GM19035 (cell line): ENCODE results near the gene SH2B3.

Experiments used
- ATAC-seq: cut with Tn5 transposase; IDR thresholded peaks from one replicate; pipeline ENCODE4 v1.9.1; 2021; ENCODE audit not compliant: unreplicated experiment

SH2B3 gene

DNA sequence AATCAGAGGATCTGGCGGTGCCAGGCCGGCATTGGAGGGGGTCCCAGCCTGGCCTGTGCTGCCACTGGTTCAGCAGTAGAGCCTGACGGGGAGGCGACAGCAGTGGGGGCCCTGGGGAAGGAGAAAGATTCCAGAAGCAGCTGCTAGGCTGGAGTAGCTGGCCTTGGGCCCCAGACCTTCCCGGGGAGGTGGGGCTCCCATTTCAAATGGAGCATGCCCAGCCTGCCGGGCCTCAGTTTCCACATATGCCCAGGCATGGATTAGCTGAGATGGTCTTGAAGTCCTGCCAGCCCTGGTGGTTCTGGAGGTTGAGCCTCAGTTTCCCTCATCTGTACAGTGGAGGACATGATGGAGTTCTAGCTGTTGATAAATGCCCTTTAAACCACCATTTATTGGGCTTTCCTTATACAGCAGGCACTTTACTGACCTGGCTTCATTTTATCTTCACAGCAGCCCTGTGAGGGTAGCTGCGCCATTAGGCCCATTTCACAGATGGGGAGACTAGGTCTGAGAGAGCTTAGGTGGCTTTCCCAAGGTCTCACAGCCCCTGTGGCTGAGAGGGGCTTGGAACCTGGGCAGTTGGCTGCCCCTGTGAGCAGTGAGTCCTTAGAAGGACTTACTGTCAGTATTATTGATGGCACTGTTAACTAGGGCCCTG, 21.8 kb downstream of the SH2B3 start:
- ATAC-seq: no peak

DNA sequence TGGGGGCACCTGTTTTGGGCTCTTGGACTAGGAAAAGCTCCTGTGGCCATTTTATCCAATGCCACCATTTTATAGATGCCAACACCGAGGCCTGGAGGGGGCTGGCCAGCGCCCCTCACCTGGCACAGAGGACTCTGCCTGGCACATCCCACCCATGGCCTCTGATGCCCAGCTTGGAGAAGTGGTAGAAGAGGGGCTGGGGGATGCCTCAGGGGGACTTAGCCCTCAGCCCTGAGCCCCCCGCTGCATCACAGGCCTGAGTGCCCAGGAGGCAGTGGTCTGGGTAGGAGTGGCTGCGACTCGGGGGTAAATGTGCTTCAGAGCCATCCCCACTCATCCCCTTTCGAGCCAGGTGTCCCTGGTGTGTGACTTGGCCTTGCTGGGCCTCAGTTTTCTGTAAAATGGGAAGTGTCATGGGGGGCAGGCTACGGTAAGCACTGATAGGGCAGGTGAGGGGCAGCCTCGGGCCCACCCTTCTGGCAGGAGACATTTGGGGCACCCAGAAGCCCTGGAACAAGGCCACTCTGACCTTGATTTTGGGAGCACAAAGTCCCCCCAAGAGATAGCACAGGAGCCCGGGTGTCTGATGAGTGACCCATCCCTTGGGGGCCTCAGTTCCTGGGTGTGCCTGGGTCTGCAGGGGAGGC, 22.5 kb downstream of the SH2B3 start:
- ATAC-seq: no peak

DNA sequence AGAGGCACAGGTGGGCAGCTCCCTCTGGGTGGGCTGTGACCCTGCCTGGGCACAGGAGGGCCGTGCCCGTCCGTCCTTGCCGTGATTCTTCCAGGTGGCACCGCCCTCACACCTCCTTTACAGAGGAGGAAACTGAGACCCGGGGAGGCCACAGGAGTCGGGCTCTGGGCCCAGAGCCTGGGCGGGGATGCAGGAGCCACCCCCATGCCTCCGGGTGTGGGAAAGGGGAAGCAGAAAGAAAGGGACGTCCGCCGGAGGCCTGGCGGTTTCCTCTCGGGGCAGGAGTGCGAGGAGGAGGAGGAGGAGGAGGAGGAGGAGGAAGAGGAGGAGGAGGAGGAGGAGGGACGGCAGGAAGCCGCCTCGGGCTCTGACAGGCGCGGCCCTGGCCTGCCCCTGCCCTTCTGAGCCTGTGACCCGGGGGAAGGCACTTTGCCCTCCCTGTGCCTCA, 23.0 kb downstream of the SH2B3 start:
- ATAC-seq: no peak

DNA sequence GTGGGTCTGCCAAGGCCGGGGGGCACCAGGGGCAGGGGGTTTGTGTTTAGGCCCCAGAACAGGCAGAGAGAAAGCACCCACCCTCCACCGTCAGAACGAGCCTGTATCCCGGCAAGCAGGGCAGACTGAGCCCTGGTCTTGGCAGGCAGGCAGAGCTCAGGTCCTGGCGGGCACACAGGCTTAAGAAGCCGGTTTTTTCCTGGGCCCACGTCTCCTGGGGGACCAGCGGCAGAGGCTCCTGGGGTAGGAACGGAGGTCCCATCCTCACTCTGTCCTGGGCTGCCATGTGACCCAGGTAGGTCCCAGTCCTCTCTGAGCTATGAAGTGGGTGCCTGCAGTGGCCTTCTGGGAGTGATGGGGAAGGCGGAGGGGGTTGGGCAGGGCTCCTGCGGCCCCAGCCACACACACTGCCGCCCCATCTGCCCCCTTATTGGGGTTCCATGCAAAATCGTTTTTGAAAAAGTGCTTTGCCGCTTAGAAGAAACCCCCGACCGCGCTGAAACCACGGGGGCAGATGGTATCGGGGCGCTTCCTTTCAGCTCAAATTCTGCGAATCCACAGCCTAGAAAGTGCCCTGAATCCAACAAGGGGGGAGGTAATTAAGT, 24.2 kb downstream of the SH2B3 start:
- ATAC-seq: no peak

DNA sequence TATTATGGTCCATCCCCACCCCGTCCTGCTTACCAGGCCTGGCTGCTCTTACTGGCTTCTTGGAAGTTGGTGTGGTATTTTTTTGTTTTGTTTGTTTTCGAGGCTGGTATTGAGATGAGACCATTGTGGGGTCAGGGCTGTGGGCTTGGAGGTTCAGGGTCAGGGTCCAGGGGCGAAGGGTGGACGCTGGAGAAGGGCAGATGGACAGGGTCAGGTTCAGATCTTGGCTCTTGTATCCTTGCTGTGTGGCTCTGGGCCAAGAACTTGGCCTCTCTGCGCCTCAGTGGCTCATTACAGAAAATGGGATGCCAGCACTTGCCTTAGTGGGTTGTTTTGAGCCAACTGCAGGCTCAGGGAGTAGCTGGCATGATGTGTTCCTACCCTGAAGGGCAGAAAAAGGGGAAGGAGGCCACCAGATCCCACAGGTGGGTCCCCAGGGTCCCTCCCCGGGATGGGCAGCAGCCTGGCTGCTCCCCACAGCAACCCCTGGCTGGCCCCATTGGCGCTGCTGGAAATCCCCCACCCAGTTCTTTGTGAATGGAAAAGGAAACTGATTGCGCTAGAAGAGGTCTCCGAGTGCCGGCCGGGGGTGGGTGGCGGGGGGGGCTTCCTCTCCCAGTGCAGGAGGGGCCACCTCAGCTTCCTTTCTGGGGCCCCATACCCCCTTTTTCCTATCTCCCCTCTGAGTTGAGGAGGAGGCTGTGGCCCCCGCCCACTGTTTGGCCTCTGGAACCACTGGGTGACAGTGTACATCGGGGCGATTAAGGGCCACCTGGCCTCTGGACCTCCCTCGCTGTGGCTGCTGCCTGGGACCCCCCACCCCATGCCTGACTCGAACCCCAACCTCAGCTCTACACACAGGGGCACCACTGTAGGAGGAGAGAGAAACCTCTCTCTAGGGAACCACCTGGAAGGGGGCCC, 25.0 kb downstream of the SH2B3 start:
- ATAC-seq: no peak

DNA sequence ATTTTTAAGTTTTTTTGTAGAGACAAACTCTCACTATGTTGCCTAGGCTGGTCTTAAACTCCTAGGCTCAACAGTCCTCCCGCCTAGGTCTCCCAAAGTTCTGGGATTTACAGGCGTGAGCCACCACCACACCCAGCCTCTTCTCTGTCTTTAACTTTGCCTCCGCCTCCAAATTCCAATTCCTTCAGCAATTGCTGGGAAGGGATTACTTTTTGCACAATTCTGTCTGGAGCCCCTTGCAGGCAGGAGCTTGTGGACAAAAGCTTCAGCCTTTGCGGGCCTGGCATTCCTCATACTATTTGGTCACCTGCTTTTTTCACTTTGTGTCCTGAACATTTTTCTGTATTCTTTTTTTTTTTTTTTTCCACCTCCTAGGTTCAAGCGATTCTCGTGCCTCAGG, 26.0 kb downstream of the SH2B3 start:
- ATAC-seq: no peak

DNA sequence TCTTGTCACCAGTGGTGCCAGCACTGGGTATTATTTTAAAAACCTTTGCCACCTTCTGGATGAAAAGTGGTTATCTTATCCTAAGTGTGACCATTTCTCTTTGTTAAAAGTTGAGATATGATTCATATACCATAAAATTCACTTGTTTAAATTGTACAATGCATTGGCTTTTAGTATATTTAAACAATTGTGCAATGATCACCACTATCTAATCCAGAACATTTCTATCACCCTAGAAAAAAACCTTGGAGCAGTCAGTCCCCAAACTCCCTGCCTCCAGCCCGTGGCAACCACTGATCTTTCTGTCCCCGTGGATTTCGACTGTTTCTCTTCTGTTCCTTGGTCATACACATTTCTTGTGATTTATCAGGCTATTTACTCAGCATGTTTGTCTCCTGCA, 28.3 kb downstream of the SH2B3 start:
- ATAC-seq: no peak

DNA sequence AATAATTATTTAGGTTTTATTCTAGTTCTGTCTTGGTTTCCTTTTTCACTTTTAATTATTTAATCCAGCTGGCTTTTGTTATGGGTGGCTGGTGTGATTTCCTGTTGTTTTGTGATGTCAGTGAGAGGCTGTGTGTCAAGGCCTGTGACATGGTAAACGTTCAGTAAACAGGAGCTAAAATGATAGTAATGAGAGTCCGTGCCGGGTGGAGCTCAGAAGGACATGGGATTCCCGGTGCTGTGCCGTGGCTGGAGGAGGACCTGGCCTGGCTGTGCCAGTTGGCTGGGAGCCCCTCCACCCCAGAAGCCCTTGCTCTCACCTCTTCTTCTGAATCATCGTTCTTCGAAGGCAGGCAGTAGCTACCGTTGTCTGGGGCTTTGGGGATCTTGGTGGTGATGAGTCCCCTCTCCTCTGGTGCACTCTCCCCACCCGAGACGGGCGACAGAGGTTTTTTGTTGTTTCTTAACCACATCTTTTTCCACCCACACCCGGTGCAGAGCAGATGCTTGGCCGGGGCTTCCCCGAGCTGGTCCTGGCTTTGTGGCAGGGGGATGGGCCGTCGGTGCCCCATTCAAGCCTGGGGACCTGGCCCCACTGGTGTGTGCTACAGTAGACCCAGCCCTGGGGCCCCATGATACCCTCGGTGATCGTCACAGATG, 29.1 kb downstream of the SH2B3 start:
- peak; percentile 62 for ATAC-seq

DNA sequence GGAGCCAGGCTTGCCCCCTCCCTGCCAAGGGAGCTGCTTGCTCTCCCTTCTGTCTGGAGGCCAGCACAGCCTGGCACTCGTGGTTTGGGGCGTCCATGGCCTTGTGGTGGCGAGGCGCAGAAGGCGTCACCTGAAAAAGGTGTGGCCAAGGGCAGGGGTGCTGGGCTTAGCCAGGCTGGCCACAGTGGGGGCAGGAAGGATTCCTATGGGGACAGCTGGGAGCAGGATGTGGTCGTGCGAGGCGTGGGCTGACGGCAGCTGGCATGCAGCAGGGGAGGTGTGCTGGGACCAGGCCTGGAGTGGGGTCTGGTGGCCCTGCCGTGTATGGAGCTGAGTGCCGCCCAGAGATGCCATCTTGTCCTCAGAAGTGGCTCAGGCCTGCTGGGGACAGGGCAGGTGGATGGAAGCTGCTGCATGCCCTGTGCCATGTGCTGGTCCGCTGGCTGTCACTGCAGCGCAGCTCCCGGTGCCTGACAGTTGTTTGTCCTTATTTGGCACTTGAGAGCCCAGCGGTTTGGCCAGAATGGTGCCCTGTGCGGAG, 30.0 kb downstream of the SH2B3 start:
- no peak for ATAC-seq

DNA sequence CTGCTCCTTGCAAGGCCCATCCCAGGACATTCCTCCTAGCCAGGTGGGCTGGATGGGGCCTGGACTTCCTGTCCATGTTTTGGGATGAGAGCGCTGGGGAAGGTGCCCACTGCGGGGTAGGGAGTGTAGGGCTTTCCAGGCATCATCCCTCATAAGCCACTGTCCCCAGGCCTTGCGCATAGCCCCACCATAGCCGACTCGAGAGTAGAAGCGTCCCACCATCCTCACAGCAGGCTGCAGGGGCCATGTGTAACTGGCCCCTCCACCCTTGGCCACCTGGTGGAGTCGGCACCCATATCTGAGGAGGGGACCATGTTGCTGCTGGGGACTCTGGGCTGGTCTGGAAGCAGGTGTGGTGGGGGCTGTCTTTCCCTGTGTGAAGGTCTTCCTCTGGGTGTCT, 30.5 kb downstream of the SH2B3 start:
- ATAC-seq: no peak

DNA sequence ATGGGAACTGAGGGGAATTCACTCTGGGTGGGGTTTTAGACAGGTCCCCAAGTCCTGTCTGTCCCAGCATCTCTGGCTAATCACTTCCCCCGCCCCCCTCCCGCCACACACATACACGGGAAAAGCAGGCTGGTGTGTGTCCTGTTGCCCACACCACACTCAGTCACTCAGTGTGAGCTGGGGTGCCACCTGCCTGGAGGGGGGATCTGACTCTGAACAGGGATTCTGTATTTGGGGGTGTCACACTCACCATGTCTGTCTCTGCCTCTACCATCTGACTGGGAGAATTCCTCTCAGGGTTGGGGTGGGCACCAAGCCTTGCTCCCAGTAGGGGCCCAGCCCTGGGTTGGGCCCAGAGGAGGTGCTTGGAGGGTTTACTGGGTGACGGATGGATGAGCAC, 31.1 kb downstream of the SH2B3 start:
- ATAC-seq: no peak

DNA sequence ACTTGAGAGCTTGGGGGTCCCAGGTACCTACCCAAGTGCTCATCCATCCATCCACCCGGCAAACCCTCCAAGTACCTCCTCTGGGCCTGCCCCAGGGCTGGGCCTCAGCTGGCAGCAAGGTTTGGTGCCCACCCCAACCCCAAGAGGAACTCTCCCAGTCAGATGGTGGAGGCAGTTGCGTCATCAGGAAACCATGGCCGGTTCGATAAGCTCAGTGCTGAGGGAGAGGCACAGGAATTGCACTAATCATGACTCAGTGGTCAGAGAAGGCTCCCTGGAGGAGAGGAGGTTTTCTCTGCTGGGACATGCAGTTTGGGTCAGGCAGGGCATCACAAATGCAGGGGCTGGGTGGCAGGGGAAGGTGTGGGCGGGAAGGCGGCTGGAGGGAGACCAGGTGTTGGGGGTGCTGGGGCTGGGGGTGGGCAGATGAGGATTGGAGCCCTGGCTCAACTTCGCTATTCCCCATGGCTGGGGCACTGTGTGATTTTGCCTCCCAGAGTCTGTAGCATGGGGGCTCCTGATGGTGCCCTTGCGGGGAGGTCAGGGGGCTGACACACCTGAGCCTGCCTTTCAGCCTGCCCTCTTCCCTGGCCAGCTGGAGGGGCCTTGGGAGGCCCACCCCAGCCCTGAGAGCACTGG, 32.2 kb downstream of the SH2B3 start:
- no peak for ATAC-seq

DNA sequence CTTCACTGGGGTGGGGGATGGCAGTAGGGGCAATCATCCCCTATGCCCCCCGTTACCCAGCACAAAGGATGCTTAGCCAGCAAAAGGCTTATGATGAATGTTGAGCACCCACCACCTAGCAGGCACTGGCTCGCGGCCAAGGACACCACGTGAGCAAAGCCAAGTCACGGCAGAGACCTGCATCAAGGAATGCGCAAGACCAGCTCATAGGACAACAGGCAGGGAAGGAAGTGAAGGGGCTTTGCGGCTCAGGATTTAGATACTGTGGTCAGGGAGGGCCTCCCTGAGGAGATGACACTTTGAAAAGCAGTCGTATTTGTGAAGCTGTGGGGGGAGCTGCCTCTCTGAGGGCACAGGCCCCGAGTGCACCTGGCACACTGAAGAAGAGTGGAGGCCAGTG, 32.8 kb downstream of the SH2B3 start:
- no peak for ATAC-seq

DNA sequence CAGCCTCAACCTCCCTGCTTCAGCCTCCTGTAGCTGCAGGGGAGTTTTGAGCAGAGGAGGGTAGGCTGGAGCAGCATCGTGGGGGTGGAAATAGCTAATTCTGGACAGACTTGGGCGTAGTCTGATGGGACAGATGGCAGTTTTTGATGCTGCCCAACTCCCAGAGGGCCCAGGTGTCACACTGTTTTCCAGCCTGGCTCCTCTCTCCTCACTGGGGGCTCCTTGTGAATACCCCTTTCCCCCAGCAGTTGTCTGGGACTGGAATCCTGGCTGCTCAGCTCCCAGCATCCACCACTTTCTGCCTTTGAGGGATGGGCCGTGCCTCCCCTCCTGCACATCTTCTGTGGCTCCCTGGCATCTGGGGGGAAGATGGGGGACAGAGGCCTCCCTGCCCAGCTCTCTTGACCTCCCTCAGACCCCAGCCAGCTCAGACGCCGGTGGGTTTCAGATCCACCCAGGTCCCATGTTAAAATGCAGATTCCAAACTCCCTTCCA, 34.0 kb downstream of the SH2B3 start:
- no peak for ATAC-seq

DNA sequence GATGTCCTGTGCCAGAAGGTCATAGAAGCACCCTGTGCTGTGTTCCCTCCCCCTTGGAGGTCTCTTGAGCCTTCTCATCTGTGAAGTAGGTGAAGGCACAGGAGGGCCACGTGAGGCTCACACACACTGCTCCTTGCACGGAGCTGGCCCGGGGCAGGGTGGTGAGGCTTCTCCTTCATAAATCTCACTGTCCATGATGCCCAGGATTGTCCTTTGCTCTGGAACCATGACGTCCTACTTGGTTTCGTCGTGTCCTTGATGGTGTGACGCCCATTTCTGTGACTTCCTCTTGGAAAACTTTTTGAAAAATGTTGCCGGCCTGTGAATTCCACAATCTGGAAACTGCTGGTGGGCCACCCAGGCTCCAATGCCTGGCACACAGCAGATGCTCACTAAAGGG, 34.4 kb downstream of the SH2B3 start:
- no peak for ATAC-seq

DNA sequence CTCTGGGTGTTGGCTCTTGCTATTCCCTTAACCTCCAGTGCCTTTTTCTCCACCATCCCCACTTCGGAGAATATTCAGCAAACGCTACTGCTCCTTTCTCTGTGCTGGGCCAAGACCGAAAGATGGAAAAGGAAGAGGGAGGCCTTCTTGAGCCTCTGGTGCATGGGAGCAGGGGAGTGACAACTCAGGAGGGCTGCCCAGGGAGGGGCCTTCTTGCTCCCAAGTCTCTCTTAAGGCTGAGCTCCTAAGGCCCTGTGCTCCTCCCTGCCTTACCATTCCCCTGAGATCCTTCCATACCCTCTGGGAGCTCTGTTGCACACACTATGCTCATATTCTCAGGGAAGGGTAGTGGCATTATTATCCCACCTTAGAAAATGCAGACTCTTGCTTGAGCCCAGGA, 34.9 kb downstream of the SH2B3 start:
- ATAC-seq: no peak

DNA sequence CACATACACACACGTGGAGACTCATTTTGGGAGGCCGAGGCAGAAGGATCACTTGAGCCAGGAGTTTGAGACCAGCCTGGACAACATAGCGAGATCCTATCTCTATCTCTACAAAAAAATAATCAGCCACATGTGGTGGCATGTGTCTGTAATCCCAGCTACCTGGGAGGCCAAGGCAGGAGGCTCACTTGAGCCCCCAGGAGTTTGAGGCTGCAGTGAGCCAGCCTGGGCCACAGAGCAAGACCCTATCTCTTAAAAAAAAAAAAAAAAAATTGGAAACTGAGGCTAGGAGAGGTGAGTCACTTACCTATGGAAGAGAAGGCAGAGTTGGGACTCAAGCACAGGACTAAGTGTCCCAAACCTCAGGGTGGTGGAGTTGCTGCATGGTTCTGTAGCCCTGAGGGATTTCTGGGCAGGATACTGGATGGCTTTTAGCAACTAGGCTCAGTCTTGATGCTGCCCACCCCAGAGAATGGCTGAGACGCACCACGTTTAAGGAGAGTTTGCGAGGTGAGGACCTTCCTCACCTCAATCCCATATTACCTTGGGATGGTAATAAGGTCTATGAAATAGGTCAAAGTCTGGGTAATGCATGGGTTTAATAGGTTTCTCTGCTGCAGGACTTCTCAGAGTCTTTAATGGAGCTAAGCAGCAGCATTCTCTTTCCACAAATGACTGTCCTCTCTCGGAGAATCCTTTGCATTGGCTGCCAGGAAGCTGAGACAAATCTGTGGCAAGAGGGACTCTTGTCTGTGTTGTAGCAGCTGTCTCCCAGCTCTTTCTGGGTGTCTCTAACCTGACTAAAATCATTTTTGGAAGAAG, 35.6 kb downstream of the SH2B3 start:
- no peak for ATAC-seq

DNA sequence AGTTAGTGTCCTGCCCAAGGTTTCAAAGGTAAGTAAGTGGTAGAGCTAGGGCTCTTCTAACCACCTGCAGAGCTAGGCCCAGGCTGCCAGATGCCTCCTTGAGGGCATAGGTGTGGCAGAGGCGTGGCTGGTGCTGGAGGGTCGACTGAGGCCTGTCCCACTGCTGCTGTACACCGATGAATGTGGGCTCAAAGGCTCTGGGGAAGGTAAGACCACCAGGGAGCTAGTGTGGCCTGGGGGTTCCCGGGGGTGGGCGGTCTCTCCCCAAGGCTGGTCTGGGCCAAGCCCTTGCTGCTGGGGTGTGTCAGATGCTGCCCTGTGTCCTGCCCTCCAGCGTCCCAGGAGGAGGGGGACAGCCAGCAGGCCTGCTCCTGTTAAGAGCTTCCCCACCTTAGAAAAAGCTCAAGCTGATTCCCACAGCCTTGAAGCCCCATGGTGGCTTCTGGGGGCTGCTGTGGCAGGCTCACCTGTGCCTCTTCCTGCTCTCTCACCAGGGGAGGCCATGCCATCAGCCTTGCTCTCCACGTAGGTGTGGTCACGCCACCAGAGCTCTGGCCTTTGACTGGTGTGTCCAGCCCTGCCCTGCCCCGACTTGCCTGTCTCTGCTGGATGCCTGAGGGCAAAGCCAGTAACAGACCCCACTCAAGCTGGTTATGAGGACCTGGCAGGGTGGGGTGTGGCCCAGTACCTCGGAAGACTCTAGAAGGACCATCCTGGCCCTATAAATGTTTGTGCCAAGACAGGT, 36.8 kb downstream of the SH2B3 start:
- ATAC-seq: no peak

DNA sequence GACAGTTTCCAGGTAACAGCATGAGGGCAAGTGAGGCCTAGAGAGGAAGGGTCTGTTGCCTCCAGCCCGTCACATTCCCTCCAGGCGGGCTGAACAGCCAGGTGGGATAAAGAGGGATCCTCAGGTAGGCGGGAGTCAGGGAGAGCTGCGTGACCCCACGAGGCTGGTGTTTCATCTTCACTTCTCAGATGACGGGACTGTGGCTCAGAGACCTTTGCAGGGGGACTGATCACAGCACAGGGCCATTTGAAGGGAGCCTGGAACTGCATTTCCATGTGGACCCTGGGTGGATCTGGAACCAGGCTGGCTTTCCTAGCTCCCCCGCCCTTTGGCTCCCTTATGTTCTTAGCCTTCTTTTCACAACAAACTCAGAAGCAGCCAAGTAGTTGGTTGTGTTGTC, 37.4 kb downstream of the SH2B3 start:
- no peak for ATAC-seq
